Breast epithelium (tissue), 3 donors: Measurements from ENCODE around the gene FNBP1.

Source experiments
- CTCF ChIP-seq, 3 donors: fragments of 450-650 bp; IDR thresholded peaks; one replicate each; pipeline ENCODE4 v1.5.1; 2016 to 2017; ENCODE audit warnings: antibody characterized with exemption in 3 of 3, mild to moderate bottlenecking in 3 of 3, moderate library complexity in 3 of 3
- POLR2A ChIP-seq: fragments of 450-650 bp; IDR thresholded peaks from one replicate; pipeline ENCODE4 v1.6.1; 2016; ENCODE audit warnings: antibody characterized with exemption, mild to moderate bottlenecking, moderate library complexity
- POLR2AphosphoS5 ChIP-seq, 3 donors: sonication (generic); formaldehyde crosslinking; IDR thresholded peaks; one replicate each; pipeline ENCODE4 v1.6.1; 2017; ENCODE audit warnings: antibody characterized with exemption in 3 of 3

GRCh38 chr9:129879991-129880653, 162.9 kb downstream of the FNBP1 start:
- TF ChIP-seq CTCF (IDR thresholded peaks at IDR 0.05), result no peak
- no peak for TF ChIP-seq POLR2A
- no peak for TF ChIP-seq POLR2AphosphoS5 (IDR thresholded peaks at IDR 0.05)
